ENCODE results near the gene SMCO4.
"Not testable (repeated sequence)": the region's sequence is repeated elsewhere in the genome, so short reads cannot be mapped to it uniquely, and the experiment has no call there.

Gene SMCO4

GRCh38 chr11:93543292-93543977 lies at the start of gene SMCO4:
SMCO4 (minus strand) TSS chr11:93543391; CDS start chr11:93479189, 64,202 bp downstream.
- peak within 1 kb of the TSS; percentile 66 for H3K27ac Mint-ChIP-seq
- H3K9me3 Mint-ChIP-seq (ENCODE audit: low read depth) = no peaks in the 10 kb centered on the region
- peaks cover 23% of the 10 kb centered on the region for H3K4me1 Mint-ChIP-seq (ENCODE audit: low read depth)
- H3K4me3 Mint-ChIP-seq = peak within 1 kb of the TSS; percentile 91
- no peaks in the 10 kb centered on the region for H3K36me3 Mint-ChIP-seq
- peaks cover 10% of the 10 kb centered on the region for H3K27me3 Mint-ChIP-seq

GRCh38 chr11:93591247-93591898 lies 48.2 kb upstream of the SMCO4 start:
- Mint-ChIP-seq H3K27me3 (peaks cover 1% of the 10 kb centered on the region), H3K4me1 (ENCODE audit: low read depth) (no peaks in the 10 kb centered on the region), H3K4me3 (no peak overlapping the region), H3K9me3 (ENCODE audit: low read depth) (no peaks in the 10 kb centered on the region), H3K27ac (no peak overlapping the region), H3K36me3 (no peaks in the 10 kb centered on the region)

- Mint-ChIP-seq H3K36me3 (no peaks in the 10 kb centered on the region), H3K9me3 (ENCODE audit: low read depth) (no peaks in the 10 kb centered on the region), H3K4me1 (ENCODE audit: low read depth) (no peaks in the 10 kb centered on the region), H3K4me3 (no peak overlapping the region), H3K27ac (no peak overlapping the region), H3K27me3 (peaks cover 6% of the 10 kb centered on the region)
These were observed 46.2 kb upstream of the SMCO4 start for GRCh38 chr11:93589347-93589746.

GRCh38 chr11:93587858-93588581 lies 44.8 kb upstream of the SMCO4 start:
- Mint-ChIP-seq H3K36me3 (no peaks in the 10 kb centered on the region), H3K4me1 (ENCODE audit: low read depth) (no peaks in the 10 kb centered on the region), H3K27me3 (peaks cover 6% of the 10 kb centered on the region), H3K9me3 (ENCODE audit: low read depth) (no peaks in the 10 kb centered on the region), H3K27ac (no peak overlapping the region), H3K4me3 (no peak overlapping the region)

GRCh38 chr11:93587425-93587824 lies 44.2 kb upstream of the SMCO4 start:
- H3K36me3 Mint-ChIP-seq; H3K27me3 Mint-ChIP-seq; H3K4me3 Mint-ChIP-seq; H3K9me3 Mint-ChIP-seq (ENCODE audit: low read depth); H3K4me1 Mint-ChIP-seq (ENCODE audit: low read depth); H3K27ac Mint-ChIP-seq: not testable (repeated sequence)

- no peaks in the 10 kb centered on the region for H3K4me1 Mint-ChIP-seq (ENCODE audit: low read depth)
- H3K27ac Mint-ChIP-seq = no peak overlapping the region
- no peak overlapping the region for H3K4me3 Mint-ChIP-seq
- peaks cover 6% of the 10 kb centered on the region for H3K27me3 Mint-ChIP-seq
- H3K36me3 Mint-ChIP-seq = no peaks in the 10 kb centered on the region
- no peaks in the 10 kb centered on the region for H3K9me3 Mint-ChIP-seq (ENCODE audit: low read depth)
These were observed 42.6 kb upstream of the SMCO4 start for GRCh38 chr11:93585758-93586157.

- Mint-ChIP-seq H3K27ac (no peak overlapping the region), H3K36me3 (no peaks in the 10 kb centered on the region), H3K9me3 (ENCODE audit: low read depth) (no peaks in the 10 kb centered on the region), H3K4me3 (no peak overlapping the region), H3K27me3 (peaks cover 8% of the 10 kb centered on the region), H3K4me1 (ENCODE audit: low read depth) (no peaks in the 10 kb centered on the region)
These were observed 40.3 kb upstream of the SMCO4 start for GRCh38 chr11:93583490-93583889.

GRCh38 chr11:93579187-93579751 lies 36.1 kb upstream of the SMCO4 start:
- Mint-ChIP-seq H3K9me3 (ENCODE audit: low read depth) (no peaks in the 10 kb centered on the region), H3K4me1 (ENCODE audit: low read depth) (no peaks in the 10 kb centered on the region), H3K36me3 (no peaks in the 10 kb centered on the region), H3K27me3 (peaks cover 2% of the 10 kb centered on the region), H3K27ac (no peak overlapping the region), H3K4me3 (no peak overlapping the region)

GRCh38 chr11:93577286-93577685 lies 34.1 kb upstream of the SMCO4 start:
- no peaks in the 10 kb centered on the region for H3K36me3 Mint-ChIP-seq
- no peaks in the 10 kb centered on the region for H3K9me3 Mint-ChIP-seq (ENCODE audit: low read depth)
- H3K27ac Mint-ChIP-seq = no peak overlapping the region
- no peaks in the 10 kb centered on the region for H3K4me1 Mint-ChIP-seq (ENCODE audit: low read depth)
- no peak overlapping the region for H3K4me3 Mint-ChIP-seq
- H3K27me3 Mint-ChIP-seq = peaks cover 2% of the 10 kb centered on the region

- not testable (repeated sequence) for H3K4me1 Mint-ChIP-seq (ENCODE audit: low read depth); H3K27me3 Mint-ChIP-seq; H3K4me3 Mint-ChIP-seq; H3K36me3 Mint-ChIP-seq; H3K27ac Mint-ChIP-seq; H3K9me3 Mint-ChIP-seq (ENCODE audit: low read depth)
These were observed 33.7 kb upstream of the SMCO4 start for GRCh38 chr11:93576870-93577269.

- H3K27ac Mint-ChIP-seq = no peak overlapping the region
These were observed 31.5 kb upstream of the SMCO4 start for GRCh38 chr11:93574638-93575220.

GRCh38 chr11:93573184-93573583 lies 30.0 kb upstream of the SMCO4 start:
- no peaks in the 10 kb centered on the region for H3K9me3 Mint-ChIP-seq (ENCODE audit: low read depth)
- no peaks in the 10 kb centered on the region for H3K4me1 Mint-ChIP-seq (ENCODE audit: low read depth)
- no peak overlapping the region for H3K27ac Mint-ChIP-seq
- no peak overlapping the region for H3K4me3 Mint-ChIP-seq
- H3K36me3 Mint-ChIP-seq = no peaks in the 10 kb centered on the region
- H3K27me3 Mint-ChIP-seq = no peaks in the 10 kb centered on the region

More at GRCh38 chr11:93574638-93575220, 31.5 kb upstream of the SMCO4 start:
- H3K9me3 Mint-ChIP-seq (ENCODE audit: low read depth) = no peaks in the 10 kb centered on the region
- H3K27me3 Mint-ChIP-seq = no peaks in the 10 kb centered on the region
- H3K36me3 Mint-ChIP-seq = no peaks in the 10 kb centered on the region
- no peak overlapping the region for H3K4me3 Mint-ChIP-seq
- H3K4me1 Mint-ChIP-seq (ENCODE audit: low read depth) = no peaks in the 10 kb centered on the region

- Mint-ChIP-seq H3K36me3 (no peaks in the 10 kb centered on the region), H3K4me1 (ENCODE audit: low read depth) (no peaks in the 10 kb centered on the region), H3K27ac (no peak overlapping the region), H3K27me3 (no peaks in the 10 kb centered on the region), H3K9me3 (ENCODE audit: low read depth) (no peaks in the 10 kb centered on the region), H3K4me3 (no peak overlapping the region)
These were observed 29.4 kb upstream of the SMCO4 start for GRCh38 chr11:93572621-93573020.

GRCh38 chr11:93572171-93572570 lies 29.0 kb upstream of the SMCO4 start:
- no peaks in the 10 kb centered on the region for H3K9me3 Mint-ChIP-seq (ENCODE audit: low read depth)
- no peaks in the 10 kb centered on the region for H3K36me3 Mint-ChIP-seq
- H3K27ac Mint-ChIP-seq = no peak overlapping the region
- no peaks in the 10 kb centered on the region for H3K27me3 Mint-ChIP-seq
- H3K4me1 Mint-ChIP-seq (ENCODE audit: low read depth) = no peaks in the 10 kb centered on the region
- H3K4me3 Mint-ChIP-seq = no peak overlapping the region

- Mint-ChIP-seq H3K27ac (no peak overlapping the region), H3K9me3 (ENCODE audit: low read depth) (no peaks in the 10 kb centered on the region), H3K27me3 (no peaks in the 10 kb centered on the region), H3K4me1 (ENCODE audit: low read depth) (no peaks in the 10 kb centered on the region), H3K36me3 (no peaks in the 10 kb centered on the region), H3K4me3 (no peak overlapping the region)
These were observed 28.4 kb upstream of the SMCO4 start for GRCh38 chr11:93571612-93572011.

Data from activated naive CD8-positive, alpha-beta T cell (primary cell).